Measurements from ENCODE around the gene RAPGEF4.
"Not testable (repeated sequence)": the region's sequence is repeated elsewhere in the genome, so short reads cannot be mapped to it uniquely, and the experiment has no call there.

The RAPGEF4 gene

DNA sequence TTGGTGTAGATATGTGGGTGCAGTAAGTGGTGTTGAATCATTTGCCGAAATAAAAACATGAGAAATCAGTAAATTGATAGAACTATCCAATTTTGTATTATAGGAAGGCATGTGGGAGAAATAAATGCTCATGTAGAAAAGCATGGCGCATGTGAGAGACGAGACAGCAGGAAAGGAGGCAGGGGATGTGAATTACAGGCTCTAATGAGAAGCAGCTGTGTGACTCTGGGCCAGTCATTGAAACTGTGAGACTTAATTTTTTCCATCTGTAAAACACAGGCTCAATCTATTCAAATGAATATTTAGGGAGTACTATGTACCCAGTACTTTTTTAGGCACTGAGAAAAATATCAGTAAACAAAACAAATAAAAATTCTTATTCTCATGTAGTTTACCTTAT is 297.4 kb downstream of the RAPGEF4 start:
- no peak for DNase-seq (ENCODE audit: low read depth)

DNA sequence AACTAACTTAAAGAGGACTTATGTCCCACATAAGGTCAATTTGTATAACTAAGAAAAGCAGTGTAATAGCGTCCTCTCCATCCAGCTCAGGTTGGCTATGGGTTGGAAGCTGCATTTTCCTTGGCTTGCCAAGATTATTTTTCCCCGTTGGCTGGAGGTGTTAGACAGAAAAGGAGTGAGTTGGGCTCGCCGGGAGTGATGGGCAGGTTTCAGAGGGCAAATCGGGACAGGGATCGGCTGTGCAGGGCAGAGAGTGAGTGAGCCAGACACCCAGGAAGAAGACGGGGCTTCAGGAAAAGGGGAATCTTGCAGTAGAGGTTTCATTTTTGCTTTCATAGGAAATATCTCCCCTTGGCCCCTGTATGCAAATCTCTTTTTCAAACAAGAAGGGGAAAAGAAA is 298.5 kb downstream of the RAPGEF4 start:
- DNase-seq (ENCODE audit: low read depth) = no peak

DNA sequence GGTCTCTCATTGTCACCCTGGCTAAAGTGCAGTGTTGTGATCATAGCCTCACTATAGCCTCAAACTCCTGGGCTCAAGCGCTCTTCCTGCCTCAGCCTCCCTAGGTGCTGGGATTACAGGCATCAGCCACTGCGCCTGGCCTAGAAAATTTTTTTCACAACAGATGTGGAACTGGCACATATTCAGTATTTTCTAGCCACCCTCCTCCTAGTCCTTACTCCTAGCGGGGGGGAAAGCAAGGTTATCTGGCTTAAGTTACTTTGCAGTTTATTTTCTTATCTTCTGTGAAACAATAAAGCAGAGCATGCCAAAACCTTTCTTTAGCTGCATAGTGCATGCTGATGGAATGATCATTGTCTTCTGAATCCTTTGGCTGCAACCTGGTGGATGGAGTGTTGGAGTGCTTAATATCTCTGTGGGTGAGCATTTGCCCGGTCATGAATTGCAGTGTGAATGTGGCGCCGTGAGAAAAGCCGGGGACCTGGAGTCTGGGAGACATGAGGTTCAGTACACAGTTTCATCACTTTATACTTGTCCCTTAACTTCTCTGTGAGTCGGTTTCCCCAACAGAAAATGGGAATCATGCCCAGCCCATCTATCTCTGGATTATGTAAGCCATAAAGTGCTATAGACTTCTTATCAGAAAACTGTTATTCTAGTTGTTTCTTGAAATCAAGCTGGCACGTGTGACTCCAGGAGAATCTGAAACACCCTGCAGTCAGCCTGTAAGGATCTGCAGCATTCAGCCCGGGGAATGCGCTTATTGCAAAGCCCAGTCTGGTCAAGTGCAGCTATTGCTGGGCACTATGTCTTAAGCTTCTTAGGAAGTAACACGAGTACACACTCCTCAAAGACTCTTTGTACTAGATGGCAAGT is 301.8 kb downstream of the RAPGEF4 start:
- no peak for DNase-seq (ENCODE audit: low read depth)

DNA sequence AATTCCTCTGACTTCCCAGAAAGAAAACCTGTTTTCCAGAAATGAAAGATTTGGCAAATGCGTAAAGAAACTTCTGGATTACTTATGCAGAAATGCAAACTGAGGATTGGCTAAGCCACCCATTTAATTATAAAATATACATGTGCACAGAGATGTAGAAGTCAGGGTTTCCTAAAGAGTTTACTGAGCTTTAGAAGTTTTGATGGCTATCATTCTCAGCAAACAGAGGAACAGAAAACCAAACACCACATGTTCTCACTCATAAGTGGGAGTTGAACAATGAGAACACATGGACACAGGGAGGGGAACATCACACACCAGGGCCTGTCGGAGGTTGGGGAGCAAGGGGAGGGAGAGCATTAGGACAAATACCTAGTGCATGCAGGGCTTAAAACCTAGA is 302.6 kb downstream of the RAPGEF4 start:
- not testable (repeated sequence) for DNase-seq (ENCODE audit: low read depth)

DNA sequence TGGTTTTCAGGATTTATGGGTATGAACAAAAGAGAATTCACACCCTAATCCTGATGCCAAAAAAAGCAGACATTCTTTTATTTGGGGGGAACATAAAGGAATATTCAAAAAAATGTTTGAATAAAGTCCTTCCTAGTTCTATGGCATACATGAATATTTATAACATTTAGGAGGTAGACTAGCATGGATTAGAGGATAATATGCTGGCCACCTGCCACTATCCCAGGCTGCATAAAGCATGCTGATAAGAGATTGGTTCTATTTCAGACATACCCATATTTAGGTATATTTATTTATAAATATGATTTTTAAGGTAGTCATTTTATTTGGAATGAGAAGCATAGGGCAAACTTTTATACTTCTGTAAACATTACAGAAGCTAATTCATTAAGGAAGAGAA is 305.1 kb downstream of the RAPGEF4 start:
- DNase-seq (ENCODE audit: low read depth) = no peak

DNA sequence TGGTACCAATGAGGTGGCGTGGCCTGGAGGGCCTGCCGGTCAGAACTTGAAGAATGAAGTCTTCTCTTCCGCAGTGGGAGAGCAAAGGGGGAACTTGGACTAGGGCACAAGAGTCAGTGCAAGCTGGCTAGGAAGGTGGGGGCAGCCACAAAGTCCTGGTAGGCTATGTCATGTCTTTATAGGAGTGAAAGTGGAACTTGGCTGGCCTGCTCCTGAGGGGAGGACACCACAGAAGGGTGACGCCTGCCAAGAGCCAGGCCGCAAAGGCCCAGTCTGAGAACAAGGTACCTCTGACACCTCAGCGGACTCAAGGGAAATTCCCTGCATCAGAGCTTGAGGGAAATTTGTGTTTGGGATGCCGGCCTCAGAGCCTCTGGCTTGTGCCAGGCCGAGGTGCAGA is 307.8 kb downstream of the RAPGEF4 start:
- DNase-seq (ENCODE audit: low read depth) = no peak

DNA sequence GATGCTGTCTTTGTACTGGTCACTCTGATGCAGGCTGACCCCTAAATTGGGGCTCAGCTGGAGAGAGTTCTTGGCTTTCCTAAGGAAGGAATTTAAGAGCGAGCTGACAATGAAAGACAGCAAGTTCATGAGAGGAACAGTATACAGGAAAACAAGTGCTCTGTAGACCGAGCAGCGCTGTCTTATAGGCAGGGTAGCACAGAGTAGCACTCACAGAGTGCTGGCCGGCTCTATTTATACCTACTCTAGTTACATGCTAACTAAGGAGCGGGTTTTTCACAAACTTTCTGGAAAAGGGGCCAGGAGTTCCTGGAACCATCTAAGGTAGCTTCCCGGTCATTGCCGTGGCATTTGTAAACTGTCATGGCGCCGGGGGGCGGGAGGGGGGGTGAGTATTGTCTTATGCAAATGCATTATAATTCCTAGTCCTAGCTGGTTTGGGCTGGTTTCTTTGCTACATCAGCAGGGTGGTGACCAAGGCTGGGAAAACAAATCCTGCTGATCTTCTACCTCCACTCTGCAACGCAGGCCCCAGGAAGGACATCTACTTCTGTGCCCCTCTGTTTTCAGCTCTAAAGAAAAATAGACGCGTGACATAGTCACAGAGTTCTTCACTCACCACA is 308.4 kb downstream of the RAPGEF4 start:
- no peak for DNase-seq (ENCODE audit: low read depth)

DNA sequence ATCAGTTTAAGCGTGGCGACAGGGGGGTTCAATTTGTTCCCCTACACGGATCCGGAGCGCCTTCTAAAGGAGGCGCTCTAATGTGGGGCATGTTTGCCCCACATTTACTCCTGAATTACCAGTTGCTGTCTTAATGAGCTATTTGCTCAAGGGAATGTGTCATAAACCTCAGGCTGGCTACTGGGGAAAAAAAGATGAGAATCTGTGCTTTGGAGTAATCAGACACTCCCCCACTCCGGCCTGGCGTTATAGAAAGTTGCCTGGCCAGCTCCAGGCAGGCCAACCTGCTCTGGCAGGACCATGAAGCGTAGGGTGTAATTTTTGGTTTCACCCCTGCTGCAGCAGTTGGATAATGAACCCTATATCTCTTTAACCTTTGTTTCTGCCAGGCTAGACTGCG is 309.0 kb downstream of the RAPGEF4 start:
- no peak for DNase-seq (ENCODE audit: low read depth)

DNA sequence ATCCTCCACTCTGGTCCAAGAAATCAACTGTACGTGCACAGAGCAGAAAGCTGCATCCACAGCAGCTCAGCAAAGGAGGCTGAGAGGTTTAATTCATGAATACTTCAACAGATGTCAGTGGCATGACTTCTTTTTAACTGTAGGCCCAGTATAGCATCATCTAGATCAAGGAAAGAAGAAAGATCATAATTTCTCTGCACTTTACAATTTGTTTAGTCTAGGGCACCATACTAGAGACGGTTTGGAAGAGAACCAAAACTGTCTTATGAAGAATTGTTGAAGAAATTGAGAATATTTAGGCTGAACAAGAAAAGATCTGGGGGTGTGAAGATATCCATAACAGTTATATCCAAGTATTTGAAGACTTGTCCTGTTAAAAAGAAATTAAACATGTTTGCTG is 309.5 kb downstream of the RAPGEF4 start:
- no peak for DNase-seq (ENCODE audit: low read depth)

DNA sequence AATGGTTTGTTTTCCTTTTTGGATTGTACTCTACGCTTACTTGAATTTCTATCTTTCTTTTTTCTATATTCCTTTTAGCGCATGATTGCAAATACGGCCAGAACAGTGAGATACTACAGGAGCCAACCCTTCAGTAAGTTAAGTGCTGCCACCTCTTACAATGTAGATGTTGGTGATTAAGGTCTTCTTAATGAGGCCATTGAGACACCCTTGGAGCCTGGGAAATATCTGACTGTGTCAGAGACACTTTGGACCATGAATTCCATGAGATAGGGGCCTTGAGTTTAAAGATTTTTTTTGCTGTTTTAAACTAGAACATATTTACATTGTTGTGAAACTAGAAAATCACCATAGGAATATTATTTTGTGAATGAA is 312.9 kb downstream of the RAPGEF4 start:
- DNase-seq (ENCODE audit: low read depth) = no peak

DNA sequence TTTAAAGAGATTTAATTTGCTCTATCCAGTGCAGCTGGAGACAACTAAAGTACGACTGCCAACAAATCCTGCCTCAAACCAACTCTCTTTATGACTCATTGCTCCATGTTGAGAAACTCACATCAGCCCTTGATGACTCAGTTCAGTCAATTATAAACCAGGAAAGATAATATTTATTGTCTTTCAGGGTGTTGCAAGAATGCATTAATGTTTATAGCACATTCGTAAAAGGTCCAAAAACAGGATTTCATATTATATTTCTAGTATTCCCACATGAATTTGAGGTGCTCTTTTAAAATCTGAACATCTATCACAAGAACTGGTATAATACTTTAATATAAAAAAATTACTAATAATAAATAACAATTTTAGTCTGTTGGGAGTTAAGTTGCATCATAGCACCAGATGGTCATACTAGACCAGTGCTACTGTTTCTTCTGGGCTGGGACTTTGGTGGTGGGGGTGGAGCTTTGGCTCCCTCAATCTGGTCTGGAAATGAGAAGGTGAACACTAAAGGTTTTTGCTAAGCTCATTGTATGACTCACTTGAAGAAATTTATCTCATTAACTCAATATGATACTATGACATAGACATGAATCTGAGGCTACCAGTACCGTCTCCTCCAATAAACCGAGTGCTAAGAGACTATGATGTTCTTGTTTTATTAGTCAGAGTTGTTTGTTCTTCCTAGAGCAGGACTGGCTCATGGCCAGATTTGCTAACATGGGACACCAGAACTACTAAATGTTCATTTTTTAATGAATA is 313.4 kb downstream of the RAPGEF4 start:
- DNase-seq (ENCODE audit: low read depth) = peak; percentile 44

DNA sequence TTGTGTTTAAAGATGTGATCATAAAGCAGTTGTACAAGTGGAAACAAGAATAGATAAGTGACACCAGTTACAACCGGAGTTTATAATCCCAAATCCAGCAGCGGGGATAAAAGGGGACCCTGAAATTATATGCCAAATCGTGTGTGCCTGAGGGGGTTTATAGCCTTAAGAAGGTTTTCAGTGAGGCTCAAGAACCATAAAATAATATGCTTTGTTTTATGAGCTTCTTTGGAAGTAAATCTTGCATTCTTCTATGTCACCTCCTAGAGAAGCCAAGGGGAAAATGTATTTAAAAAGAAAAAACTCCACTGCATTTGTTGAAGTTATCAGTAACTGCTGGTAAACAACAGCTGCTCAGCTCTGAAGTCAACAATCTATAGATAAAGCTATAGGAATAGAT is 314.2 kb downstream of the RAPGEF4 start:
- no peak for DNase-seq (ENCODE audit: low read depth)

DNA sequence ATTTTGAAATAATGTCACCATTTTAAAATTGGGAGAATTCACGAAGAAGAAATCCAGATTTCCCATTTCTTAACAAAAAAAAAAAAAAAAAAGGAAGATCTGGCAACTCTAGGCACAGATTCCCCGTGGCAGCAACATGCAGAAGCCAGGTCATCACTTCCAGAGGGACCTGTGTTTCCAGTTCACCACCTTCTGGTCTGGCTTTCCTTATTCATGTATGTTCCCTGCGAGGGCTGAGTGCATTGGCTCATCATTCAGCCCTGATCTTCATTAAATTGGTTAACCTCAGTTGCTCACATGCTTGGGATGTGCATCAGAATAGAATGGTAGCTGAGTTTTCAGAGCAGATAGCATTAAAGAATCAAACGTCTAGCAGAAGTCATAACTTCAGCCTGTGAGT is 315.0 kb downstream of the RAPGEF4 start:
- no peak for DNase-seq (ENCODE audit: low read depth)

DNA sequence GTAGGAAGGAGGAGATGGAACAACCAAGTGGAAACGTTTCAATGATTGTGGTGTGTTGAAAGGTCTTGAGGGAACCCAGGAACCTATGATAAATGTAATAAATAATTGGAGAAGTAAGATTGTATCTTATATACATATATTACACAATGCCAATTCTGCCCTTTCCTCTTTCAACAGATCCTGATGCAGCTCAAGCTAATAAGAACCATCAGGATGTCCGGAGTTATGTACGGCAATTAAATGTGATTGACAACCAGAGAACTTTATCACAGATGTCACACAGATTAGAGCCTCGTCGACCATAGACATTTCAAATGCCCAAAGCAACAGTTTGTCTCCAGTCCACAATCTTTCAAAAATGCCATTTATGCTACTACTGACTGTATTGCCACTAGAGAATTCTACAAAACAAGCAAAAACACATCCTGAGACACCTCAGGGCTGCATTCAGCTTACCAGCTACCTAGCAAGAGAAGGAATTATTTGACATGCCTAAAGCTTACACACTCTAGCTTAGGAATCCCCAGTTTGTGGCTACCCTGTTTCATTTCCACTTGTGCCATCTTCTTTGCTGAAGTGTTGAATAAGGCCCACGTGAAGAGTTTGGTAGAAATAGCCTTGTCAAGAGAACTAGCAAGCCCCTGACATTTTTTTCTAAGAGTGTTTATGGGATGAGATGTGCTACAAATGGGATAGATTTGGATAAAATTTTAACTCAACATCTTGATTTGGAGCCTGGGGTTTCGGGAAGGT is 316.0 kb downstream of the RAPGEF4 start:
- DNase-seq (ENCODE audit: low read depth) = no peak

DNA sequence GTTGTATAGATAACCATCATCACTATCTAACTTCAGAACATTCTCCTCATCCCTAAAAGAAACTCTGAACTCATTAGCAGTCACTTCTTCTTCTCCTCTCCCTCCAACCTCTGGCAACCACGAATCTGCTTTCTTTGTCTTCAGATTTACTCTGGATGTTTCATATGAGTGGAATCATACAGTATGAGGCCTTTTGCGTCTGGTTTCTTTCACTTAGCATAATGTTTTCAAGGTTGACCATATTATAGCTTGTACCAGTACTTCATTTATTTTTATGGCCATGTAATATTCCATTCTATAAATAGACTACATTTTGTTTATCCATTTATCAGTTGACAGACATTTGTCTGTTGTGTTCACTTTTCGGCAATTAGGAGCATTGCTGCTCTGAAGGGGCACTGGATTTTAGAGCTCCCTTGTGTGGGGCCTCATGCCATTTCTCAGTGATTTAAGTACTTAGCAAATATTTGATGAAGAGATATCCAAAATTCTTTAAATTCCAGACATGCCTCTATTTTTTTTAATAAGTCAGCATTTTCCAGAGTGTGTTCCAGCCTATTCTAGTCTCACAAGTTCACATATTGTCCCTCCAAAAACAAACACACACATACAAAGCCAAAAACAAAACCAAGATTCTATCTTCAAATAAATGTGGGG is 317.5 kb downstream of the RAPGEF4 start:
- no peak for DNase-seq (ENCODE audit: low read depth)

DNA sequence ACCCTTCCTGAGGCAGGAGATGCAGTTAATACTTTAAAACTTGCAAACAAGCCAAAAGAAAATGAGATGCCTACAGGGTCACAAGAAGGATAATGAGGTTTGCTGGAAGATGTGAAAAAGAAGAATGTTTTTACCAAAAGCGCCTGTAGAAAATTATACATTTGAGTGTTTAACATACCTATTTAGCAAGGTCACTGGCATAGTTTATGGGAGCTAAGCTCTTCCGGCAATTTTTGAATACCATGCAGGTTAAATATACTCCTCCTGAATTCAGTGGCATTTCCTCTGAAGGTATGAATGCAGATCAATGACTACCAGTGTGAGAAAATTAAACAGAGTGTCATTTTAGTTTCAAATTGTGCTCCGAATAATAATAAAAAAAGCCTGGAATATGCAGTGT is 318.8 kb downstream of the RAPGEF4 start:
- no peak for DNase-seq (ENCODE audit: low read depth)

DNA sequence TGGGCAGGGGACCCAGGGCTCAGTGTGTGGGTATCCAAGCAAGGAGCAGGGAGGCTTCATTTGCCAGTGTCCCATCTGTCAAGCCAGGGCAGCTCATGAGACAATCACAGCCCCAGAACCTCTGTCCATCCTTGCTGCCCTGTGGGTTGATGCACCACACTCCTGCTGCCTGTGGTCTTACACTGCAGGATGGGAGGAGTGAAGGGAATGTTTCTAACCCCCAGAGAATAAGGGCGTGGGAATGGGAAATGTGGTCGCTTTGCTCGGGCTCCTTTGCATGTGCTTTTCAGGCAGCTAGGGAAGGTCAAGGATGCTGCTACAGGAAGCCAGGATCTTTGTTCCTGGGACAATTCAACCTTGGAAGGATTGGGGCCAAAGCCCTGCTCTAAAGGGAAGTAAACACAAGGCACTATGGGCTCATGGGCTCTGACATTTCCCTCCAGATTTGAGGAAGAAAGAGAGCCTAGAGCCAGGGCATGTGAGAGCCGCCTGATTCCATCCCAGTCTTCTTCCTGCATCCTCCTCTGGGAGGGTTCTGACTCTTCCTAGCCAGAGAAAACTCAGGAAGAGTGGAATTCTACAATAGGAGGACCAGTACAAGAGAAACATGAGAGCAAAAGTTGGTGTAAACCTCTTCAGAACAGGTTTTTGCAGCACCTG is 321.2 kb downstream of the RAPGEF4 start:
- DNase-seq (ENCODE audit: low read depth) = no peak

DNA sequence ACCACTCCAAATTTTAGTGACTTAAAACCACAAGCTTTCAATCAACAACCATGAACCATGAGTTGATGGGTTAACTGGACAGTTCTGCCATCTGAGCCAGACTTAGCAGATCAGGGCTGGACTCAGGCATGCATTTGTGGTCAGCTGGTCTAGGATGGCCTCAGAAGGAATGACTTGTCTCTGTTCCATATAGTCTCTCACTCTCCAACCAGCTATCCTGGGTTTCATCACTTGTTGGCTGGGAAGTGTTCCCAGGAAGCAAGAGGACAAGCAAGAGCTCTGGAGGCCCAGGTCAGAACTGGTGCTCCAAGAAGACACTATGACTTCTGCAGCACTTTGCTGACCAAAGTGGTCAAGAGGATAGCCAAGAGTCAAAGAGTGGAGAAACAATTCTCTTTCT is 322.5 kb downstream of the RAPGEF4 start:
- no peak for DNase-seq (ENCODE audit: low read depth)

DNA sequence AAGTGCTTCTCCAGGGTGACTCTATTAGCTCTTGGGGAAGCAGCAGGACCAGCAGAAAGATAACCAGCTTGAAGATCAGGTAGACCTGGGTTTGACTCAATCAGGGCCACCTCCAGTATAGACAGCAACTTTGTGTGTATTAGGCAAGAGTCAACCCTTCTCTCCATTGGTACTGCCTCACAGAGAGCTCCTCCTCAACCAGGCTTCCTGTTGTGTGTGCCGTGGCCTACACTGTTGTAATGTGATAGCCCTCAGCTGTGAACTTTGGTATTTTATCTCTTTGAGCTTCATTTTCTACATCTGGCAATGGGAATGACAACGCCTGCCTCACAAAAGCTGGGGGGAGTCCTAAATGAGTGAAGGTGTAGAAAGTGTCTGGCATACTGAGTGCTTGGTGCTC is 323.0 kb downstream of the RAPGEF4 start:
- DNase-seq (ENCODE audit: low read depth) = no peak

DNA sequence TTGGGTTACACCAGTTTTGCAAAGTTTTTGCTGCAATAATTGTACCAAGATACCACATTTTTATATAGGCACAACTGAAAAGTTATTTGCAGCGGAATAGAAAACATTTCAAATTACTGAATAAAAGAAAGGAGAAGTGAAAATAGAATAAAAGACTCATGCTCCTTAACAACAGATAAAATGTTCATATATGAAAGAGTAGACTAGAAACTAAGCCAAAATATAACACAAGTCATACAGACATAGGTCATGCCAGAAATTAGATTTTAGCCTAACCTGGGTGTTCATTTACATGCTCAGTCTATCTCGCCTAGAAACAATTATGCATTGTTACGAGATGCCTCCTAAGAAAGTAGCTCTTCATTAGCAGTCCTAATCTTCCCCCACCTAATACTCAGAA is 323.6 kb downstream of the RAPGEF4 start:
- no peak for DNase-seq (ENCODE audit: low read depth)

DNA sequence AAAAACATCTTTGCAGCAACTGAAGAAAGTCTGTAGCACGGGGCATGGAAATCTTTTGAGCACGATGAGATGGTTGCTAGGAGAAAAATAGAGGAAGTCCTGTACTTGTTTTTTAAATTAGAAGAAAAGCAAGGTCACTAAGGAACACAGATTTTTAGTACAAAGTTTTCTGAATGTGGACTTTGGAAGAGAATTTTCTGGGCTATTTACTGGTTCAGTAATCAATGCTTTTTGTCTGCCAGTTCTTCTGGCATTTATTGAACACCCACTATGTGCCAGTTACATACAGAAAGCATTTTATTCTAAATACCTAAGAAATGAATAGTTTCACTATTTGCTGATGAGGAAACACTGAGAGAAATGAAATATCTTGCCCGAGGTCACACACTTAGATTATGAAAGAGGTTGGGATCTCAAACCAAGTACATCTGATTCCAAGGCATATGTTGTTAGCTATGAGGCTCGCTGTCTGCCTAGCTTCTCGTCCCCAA is 324.4 kb downstream of the RAPGEF4 start:
- DNase-seq (ENCODE audit: low read depth) = no peak

All from activated T-cell treated with anti-CD3 and anti-CD28 coated beads for 48 hours (primary cell).